Kidney (tissue), 14 donors: ENCODE measurements around the gene LAMP5. TPM values are rescaled to one million over a fixed set of nuclear protein-coding genes. Genes with fewer than 3 reads are reported as not detected.

Experiments
- DNase-seq, 5 donors: peaks; one replicate each; pipeline ENCODE4 v3.0.0-alpha.2; 2013 to 2020
- FAIRE-seq: peaks from 2 replicates; lab custom pipeline; 2012; peaks lifted over from hg19 to GRCh38; lab: Jason Lieb, UNC
- H3K27ac ChIP-seq, 2 donors: one replicate each; pipeline ENCODE4 v1.7.0; 2013; ENCODE audit warnings: low read depth in 2 of 2, low read length in 2 of 2, inconsistent platforms in 1 of 2
- H3K27me3 ChIP-seq: one replicate; pipeline ENCODE4 v1.7.1; 2013; ENCODE audit warnings: low read length, inconsistent platforms; ENCODE audit not compliant: control insufficient read depth, insufficient read depth
- H3K36me3 ChIP-seq, 3 donors: one replicate each; pipeline versions ENCODE4 v1.7.0 to v1.7.1; 2013; ENCODE audit warnings: low read length in 3 of 3, control low read depth in 1 of 3, inconsistent platforms in 1 of 3; ENCODE audit not compliant: insufficient read depth in 3 of 3, control insufficient read depth in 2 of 3
- H3K4me1 ChIP-seq, 3 donors: one replicate each; pipeline versions ENCODE4 v1.7.0 to v1.7.1; 2013; ENCODE audit warnings: low read length in 3 of 3, inconsistent platforms in 1 of 3, low read depth in 1 of 3; ENCODE audit not compliant: control insufficient read depth in 2 of 3, insufficient read depth in 2 of 3
- H3K4me3 ChIP-seq, 3 donors: one replicate each; pipeline versions ENCODE4 v1.7.0 to v1.8.1; 2013; ENCODE audit warnings: low read length in 3 of 3, control low read depth in 1 of 3, inconsistent platforms in 1 of 3
- H3K9ac ChIP-seq, 3 donors: one replicate each; pipeline versions ENCODE4 v1.7.0 to v1.7.1; 2013; ENCODE audit warnings: low read length in 3 of 3, control low read depth in 1 of 3, inconsistent platforms in 1 of 3
- H3K9me3 ChIP-seq, 3 donors: one replicate each; pipeline versions ENCODE4 v1.7.0 to v1.7.1; 2013; ENCODE audit warnings: low read length in 3 of 3, control low read depth in 1 of 3, inconsistent platforms in 1 of 3; ENCODE audit not compliant: control insufficient read depth in 2 of 3, insufficient read depth in 1 of 3
- intact Hi-C: fragments of 100-400 bp; cut with DNase I; formaldehyde crosslinking; loops from one replicate; pipeline ENCODE4 v1.11.1; 2022
- polyA plus RNA-seq: library from polyadenylated mRNA; stranded (reverse); fragments of 350-450 nt; fragmentation: Illumina TruSeq; extraction: RNeasy Lipid Tissue Mini Kit (QIAGEN cat#74804); gene quantifications from one replicate; pipeline ENCODE4 v1.2.3, GENCODE V29; 2014; ENCODE audit warnings: low read depth, low replicate concordance; ENCODE audit not compliant: insufficient read depth
- total RNA-seq: library from RNA; stranded (reverse); fragmentation: NEBNext Ultra II Directional; extraction: Animal tissue kit (Norgen Biotek cat#: 25700); gene quantifications from one replicate; pipeline ENCODE4 v1.2.1, GENCODE V29; 2021
- TF ChIP-seq, protein P1 (sequence below): IDR thresholded peaks from 3 replicates; pipeline ENCODE4 v1.5.1; 2012; ENCODE audit warnings: mild to moderate bottlenecking, moderate library complexity, borderline replicate concordance; ENCODE audit not compliant: insufficient read depth; ENCODE audit errors: extremely low read depth
- donor health status: control.
- donor health status: control.
- donor health status: control.
- donor health status: control.
- donor health status: control.
- donor health status: DM: yes; HTN: yes; CAD: no.
- donor health status: Normal renal cell carcinoma (clear cell type).

The LAMP5 gene
- total and polyA plus RNA-seq, 2 donors from 2014 or later, result 0.82 to 3.2 TPM

DNA sequence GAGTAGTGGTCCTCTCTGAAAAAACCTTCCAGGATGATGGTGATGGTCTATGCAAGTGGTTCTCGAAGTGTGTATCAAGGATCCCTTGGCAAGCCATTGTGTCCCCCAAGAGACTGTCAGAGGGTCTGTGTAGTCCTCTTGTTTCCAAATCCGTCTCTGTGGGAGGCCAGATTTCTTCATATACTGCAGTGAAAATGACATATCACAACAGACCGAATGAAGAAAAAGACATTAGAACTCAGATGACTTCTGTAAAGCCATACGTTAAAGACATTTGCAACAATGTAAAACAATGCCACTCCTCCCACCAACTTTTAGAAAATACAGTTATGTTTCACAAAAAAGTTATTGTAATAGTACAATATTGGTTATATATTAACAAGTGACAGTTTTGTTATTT, 27.2 kb upstream of the LAMP5 start:
- no peaks in the 10 kb centered on the region for H3K27me3 ChIP-seq
- H3K27ac ChIP-seq, result no peak overlapping the region
- intact Hi-C loops, result no loop called here
- H3K36me3 ChIP-seq, result no peaks in the 10 kb centered on the region
- DNase-seq, result no peak
- H3K9me3 ChIP-seq, result no peaks in the 10 kb centered on the region
- FAIRE-seq, result no peak
- no peak overlapping the region for H3K9ac ChIP-seq
- TF ChIP-seq, protein P1, sequence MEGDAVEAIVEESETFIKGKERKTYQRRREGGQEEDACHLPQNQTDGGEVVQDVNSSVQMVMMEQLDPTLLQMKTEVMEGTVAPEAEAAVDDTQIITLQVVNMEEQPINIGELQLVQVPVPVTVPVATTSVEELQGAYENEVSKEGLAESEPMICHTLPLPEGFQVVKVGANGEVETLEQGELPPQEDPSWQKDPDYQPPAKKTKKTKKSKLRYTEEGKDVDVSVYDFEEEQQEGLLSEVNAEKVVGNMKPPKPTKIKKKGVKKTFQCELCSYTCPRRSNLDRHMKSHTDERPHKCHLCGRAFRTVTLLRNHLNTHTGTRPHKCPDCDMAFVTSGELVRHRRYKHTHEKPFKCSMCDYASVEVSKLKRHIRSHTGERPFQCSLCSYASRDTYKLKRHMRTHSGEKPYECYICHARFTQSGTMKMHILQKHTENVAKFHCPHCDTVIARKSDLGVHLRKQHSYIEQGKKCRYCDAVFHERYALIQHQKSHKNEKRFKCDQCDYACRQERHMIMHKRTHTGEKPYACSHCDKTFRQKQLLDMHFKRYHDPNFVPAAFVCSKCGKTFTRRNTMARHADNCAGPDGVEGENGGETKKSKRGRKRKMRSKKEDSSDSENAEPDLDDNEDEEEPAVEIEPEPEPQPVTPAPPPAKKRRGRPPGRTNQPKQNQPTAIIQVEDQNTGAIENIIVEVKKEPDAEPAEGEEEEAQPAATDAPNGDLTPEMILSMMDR, result no peak
- H3K4me1 ChIP-seq, result no peaks in the 10 kb centered on the region
- H3K4me3 ChIP-seq, result no peak overlapping the region

DNA sequence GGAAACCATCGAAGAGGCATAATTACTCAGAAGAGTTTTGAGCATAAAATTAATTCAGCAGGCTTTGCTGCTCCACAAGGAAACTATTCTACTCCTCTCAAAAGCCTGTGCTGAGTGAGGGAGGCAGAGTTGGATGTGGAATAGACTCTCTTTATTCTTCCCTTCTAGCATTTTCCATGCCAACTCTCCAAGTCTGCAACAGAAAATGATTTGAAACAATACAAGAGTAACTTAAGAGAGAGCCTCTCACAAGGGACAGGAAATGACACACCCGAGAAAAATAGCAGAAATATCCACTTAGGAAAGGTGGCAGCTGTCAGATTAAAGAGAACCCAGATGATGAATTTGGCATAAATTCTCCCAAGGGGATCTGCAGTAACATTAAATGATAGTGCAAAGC, 26.3 kb upstream of the LAMP5 start:
- no peak overlapping the region for H3K4me3 ChIP-seq
- H3K27me3 ChIP-seq, result no peaks in the 10 kb centered on the region
- FAIRE-seq (no peak), DNase-seq (no peak)
- H3K36me3 ChIP-seq, result no peaks in the 10 kb centered on the region
- TF ChIP-seq, protein P1, result no peak
- intact Hi-C loops, result no loop called here
- no peak overlapping the region for H3K27ac ChIP-seq
- no peaks in the 10 kb centered on the region for H3K9me3 ChIP-seq
- no peak overlapping the region for H3K9ac ChIP-seq
- no peaks in the 10 kb centered on the region for H3K4me1 ChIP-seq

DNA sequence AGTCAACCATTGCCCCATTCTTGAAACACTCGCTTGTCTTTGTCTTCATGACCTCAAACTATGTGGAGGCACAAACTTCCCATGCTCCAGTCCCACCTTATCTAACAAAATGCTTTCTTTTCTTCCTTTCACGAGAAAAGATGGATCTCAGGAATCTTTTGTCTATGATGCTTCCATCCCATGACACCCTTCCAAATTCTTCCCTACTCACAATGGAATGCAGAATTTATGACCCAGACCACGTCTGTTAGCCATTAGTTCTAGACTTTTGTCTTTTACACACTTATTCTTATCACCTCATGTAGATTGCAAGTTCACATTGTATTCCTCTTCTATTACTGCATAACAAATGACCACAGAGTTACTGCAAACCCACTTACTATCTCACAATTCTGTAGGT, 24.2 kb upstream of the LAMP5 start:
- DNase-seq, result no peak
- intact Hi-C loops, result no loop called here
- Histone ChIP-seq H3K9me3 (no peaks in the 10 kb centered on the region), H3K9ac (no peak overlapping the region), H3K27ac (no peak overlapping the region), H3K27me3 (no peaks in the 10 kb centered on the region), H3K36me3 (no peaks in the 10 kb centered on the region), H3K4me1 (no peaks in the 10 kb centered on the region), H3K4me3 (no peak overlapping the region)
- no peak for FAIRE-seq
- TF ChIP-seq, protein P1, result no peak

DNA sequence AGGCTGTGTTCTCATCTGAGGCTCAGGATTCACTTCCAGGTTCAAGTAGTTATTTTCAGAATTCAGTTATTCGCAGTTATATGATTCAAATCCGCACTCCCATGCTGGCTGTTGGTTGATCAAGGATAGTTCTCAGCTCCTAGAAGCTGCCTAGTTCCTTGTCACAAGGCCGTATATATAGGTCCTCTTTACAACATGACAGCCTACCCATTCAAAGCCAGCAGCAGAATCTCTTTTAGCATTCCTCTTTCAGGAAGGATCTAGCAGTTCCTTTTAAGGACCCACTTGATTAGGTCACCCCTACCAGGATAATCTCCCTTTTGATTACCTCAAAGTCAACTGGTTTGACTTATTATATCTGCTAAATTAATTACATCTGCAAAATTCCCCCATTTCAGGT, 23.8 kb upstream of the LAMP5 start:
- Histone ChIP-seq H3K27ac (no peak overlapping the region), H3K4me3 (no peak overlapping the region), H3K9ac (no peak overlapping the region), H3K4me1 (no peaks in the 10 kb centered on the region), H3K27me3 (no peaks in the 10 kb centered on the region), H3K36me3 (no peaks in the 10 kb centered on the region), H3K9me3 (no peaks in the 10 kb centered on the region)
- TF ChIP-seq, protein P1, result no peak
- intact Hi-C loops, result no loop called here
- no peak for DNase-seq
- no peak for FAIRE-seq
